B cell (primary cell): ENCODE results near the gene NLRP11. TPM values are rescaled to one million over a fixed set of nuclear protein-coding genes. Genes with fewer than 3 reads are reported as not detected.

Experiments used
- ATAC-seq: fragments of 200-7000 bp; cut with Tn5 transposase; one replicate; pipeline ENCODE4 v1.10.0; 2021; ENCODE audit warnings: low read depth, mild to moderate bottlenecking, moderate number of reproducible peaks, moderate library complexity
- CTCF ChIA-PET: fragments of 350-600 bp; sonication (Branson Sonifier 250); formaldehyde crosslinking; loops from one replicate; lab custom pipeline; 2021; ENCODE audit warnings: antibody characterized with exemption, inconsistent platforms; lab: Charles Lee
- POLR2A ChIA-PET: fragments of 350-600 bp; sonication (Branson Sonifier 250); formaldehyde crosslinking; loops from one replicate; lab custom pipeline; 2021; ENCODE audit warnings: antibody characterized with exemption; lab: Charles Lee
- DNase-seq: peaks from one replicate; pipeline ENCODE4 v3.0.0; 2013
- H2AFZ ChIP-seq: 2 replicates; pipeline ENCODE4 v1.6.1; 2012; ENCODE audit warnings: mild to moderate bottlenecking, low read depth, low read length; ENCODE audit not compliant: insufficient read depth, poor library complexity, severe bottlenecking
- H3K27ac ChIP-seq, 2 donors: 1 replicate in 1 of 2; 2 replicates in 1 of 2; pipeline ENCODE4 v1.5.1; 2012 to 2013; ENCODE audit warnings: low read length in 2 of 2, mild to moderate bottlenecking in 2 of 2, moderate library complexity in 1 of 2
- H3K27me3 ChIP-seq, 4 experiments: fragments of 200-600 bp in 1 of 4; sonication (generic) in 1 of 4; replicated peaks in 1 of 4; 1 replicate in 2 of 4; 2 replicates in 2 of 4; pipeline versions ENCODE4 v1.6.1 to v1.7.0; 2013 to 2016; ENCODE audit warnings: low read length in 3 of 4, mild to moderate bottlenecking in 2 of 4, mixed read lengths in 1 of 4, moderate library complexity in 1 of 4; ENCODE audit not compliant: insufficient read depth in 4 of 4, control insufficient read depth in 3 of 4; ENCODE audit errors: control extremely low read depth in 1 of 4
- H3K36me3 ChIP-seq, 2 experiments: replicated peaks in 1 of 2; 1 replicate in 1 of 2; 2 replicates in 1 of 2; pipeline versions ENCODE4 v1.6.1 to v1.7.1; 2013; ENCODE audit warnings: low read length in 1 of 2; ENCODE audit not compliant: insufficient read depth in 2 of 2, control insufficient read depth in 1 of 2; ENCODE audit errors: control extremely low read depth in 1 of 2, extremely low read depth in 1 of 2
- H3K4me1 ChIP-seq, 2 donors: fragments of 200-600 bp in 1 of 2; sonication (generic) in 1 of 2; 1 replicate in 1 of 2; 2 replicates in 1 of 2; pipeline versions ENCODE4 v1.5.1 to v1.6.1; 2013 to 2017; ENCODE audit warnings: low read length in 2 of 2; ENCODE audit not compliant: control insufficient read depth in 2 of 2, insufficient read depth in 2 of 2
- H3K4me2 ChIP-seq: replicated peaks from 2 replicates; pipeline ENCODE3; 2012; ENCODE audit warnings: mild to moderate bottlenecking, low read depth, low read length; ENCODE audit not compliant: poor library complexity, severe bottlenecking
- H3K4me3 ChIP-seq, 5 experiments: fragments of 200-600 bp in 1 of 5; sonication (generic) in 1 of 5; 1 replicate in 3 of 5; 2 replicates in 2 of 5; pipeline versions ENCODE4 v1.5.1 to v1.7.0; 2011 to 2016; ENCODE audit warnings: low read length in 4 of 5, mild to moderate bottlenecking in 4 of 5, low read depth in 2 of 5, control low read depth in 1 of 5, moderate library complexity in 1 of 5; ENCODE audit not compliant: insufficient read depth in 1 of 5; ENCODE audit errors: control extremely low read depth in 1 of 5, extremely low read depth in 1 of 5
- H3K79me2 ChIP-seq: fragments of 200-600 bp; sonication (generic); one replicate; pipeline ENCODE4 v1.6.0; 2016; ENCODE audit warnings: low read length; ENCODE audit not compliant: control insufficient read depth, insufficient read depth
- H3K9ac ChIP-seq: fragments of 200-600 bp; sonication (generic); 2 replicates; pipeline ENCODE4 v1.6.1; 2017; ENCODE audit warnings: mild to moderate bottlenecking, low read length, moderate library complexity
- H3K9me3 ChIP-seq, 3 donors: one replicate each; pipeline versions ENCODE4 v1.6.1 to v1.7.1; 2013; ENCODE audit warnings: low read length in 2 of 3; ENCODE audit not compliant: control insufficient read depth in 2 of 3, insufficient read depth in 1 of 3; ENCODE audit errors: control extremely low read depth in 1 of 3
- H4K20me1 ChIP-seq: 2 replicates; pipeline ENCODE4 v1.6.0; 2012; ENCODE audit warnings: mild to moderate bottlenecking, low read length; ENCODE audit not compliant: insufficient read depth, control insufficient read depth, poor library complexity, severe bottlenecking
- H3K27ac Mint-ChIP-seq: one replicate; pipeline ENCODE4 v1.8.0; 2021; ENCODE audit warnings: mixed read lengths
- H3K27me3 Mint-ChIP-seq: one replicate; pipeline ENCODE4 v1.8.0; 2021; ENCODE audit warnings: mixed read lengths
- H3K4me1 Mint-ChIP-seq: one replicate; pipeline ENCODE4 v1.8.0; 2021; ENCODE audit warnings: mixed read lengths
- H3K4me3 Mint-ChIP-seq: one replicate; pipeline ENCODE4 v1.8.0; 2021; ENCODE audit warnings: mixed read lengths
- H3K9me3 Mint-ChIP-seq: one replicate; pipeline ENCODE4 v1.8.0; 2022; ENCODE audit warnings: mixed read lengths; ENCODE audit not compliant: insufficient read depth
- CTCF ChIP-seq: fragments of 200-600 bp; IDR thresholded peaks from one replicate; pipeline ENCODE4 v1.8.0; 2022; ENCODE audit warnings: antibody characterized with exemption, mild to moderate bottlenecking
- EZH2 ChIP-seq: IDR thresholded peaks from 2 replicates; pipeline ENCODE4 v1.6.1; 2012; ENCODE audit warnings: borderline replicate concordance, low read depth, mild to moderate bottlenecking, moderate library complexity, low read length; ENCODE audit not compliant: insufficient read depth, poor library complexity, severe bottlenecking
- WGBS: methylation state at CpG from one replicate; pipeline ENCODE4 v1.1.5; 2013; ENCODE audit warnings: missing lambda C conversion rate; ENCODE audit not compliant: insufficient coverage; 5-methylcytosine and 5-hydroxymethylcytosine counted together
- intact Hi-C: fragments of 100-400 bp; cut with micrococcal nuclease; formaldehyde crosslinking; loops from one replicate; pipeline ENCODE4 v1.10.0; 2022
- polyA plus RNA-seq: library from polyadenylated mRNA; depleted of rRNA; stranded (reverse); fragments of >200 nt; gene quantifications from 2 replicates; pipeline ENCODE4 v1.2.3, GENCODE V29; 2012
- total RNA-seq, 2 donors: library from RNA; stranded (reverse); fragments of 120-200 nt in 1 of 2; gene quantifications; 1 replicate in 1 of 2; 2 replicates in 1 of 2; pipeline versions ENCODE4 v1.2.3 to v1.2.4, GENCODE V29; 2013 to 2022

The NLRP11 gene
- total and polyA plus RNA-seq, 2 donors (not counting 1 experiment from before 2014, with no cell fraction given), result 0.24 TPM; not detected in 1

GRCh38 chr19:55811340-55811739 lies 20.5 kb downstream of the NLRP11 start:
- DNase-seq, result no peak
- ATAC-seq, result no peak
- ChIA-PET CTCF (interaction anchor here (5.4 kb wide), 1 partner anchor 179 kb away, joined by 107 read pairs; no protein-coding TSS in a partner anchor), POLR2A (no interaction called here)
- H3K27me3 Mint-ChIP-seq, result peaks cover 30% of the 10 kb centered on the region
- intact Hi-C loops, result no loop called here
- Histone ChIP-seq H3K27me3 (peaks cover 0 to 3% (median 0%) of the 10 kb centered on the region in 4 experiments), H3K4me2 (no peak overlapping the region), H4K20me1 (no peaks in the 10 kb centered on the region), H3K36me3 (no peaks in the 10 kb centered on the region), H3K4me3 (no peak overlapping the region), H2AFZ (no peak overlapping the region), H3K27ac (no peak overlapping the region), H3K79me2 (no peaks in the 10 kb centered on the region), H3K9me3 (peaks cover 0 to 4% (median 0%) of the 10 kb centered on the region in 3 donors), H3K9ac (no peak overlapping the region), H3K4me1 (peaks cover 4 to 9% of the 10 kb centered on the region in 2 donors)
- H3K4me1 Mint-ChIP-seq, result peaks cover 10% of the 10 kb centered on the region
- no peak overlapping the region for H3K4me3 Mint-ChIP-seq
- H3K9me3 Mint-ChIP-seq, result peaks cover 3% of the 10 kb centered on the region
- TF ChIP-seq CTCF (no peak), EZH2 (no peak)
- no peak overlapping the region for H3K27ac Mint-ChIP-seq
- WGBS, result 60% methylated on average over 1 of the region's 3 CpGs

- ATAC-seq, result peak; percentile 91
- peak overlapping the region; percentile 57 for H3K4me2 ChIP-seq
These were observed 22.3 kb downstream of the NLRP11 start for GRCh38 chr19:55809381-55810058.

More at GRCh38 chr19:55809381-55810058, 22.3 kb downstream of the NLRP11 start:
- Histone ChIP-seq H3K27me3 (peaks cover 0 to 3% (median 0%) of the 10 kb centered on the region in 4 experiments), H3K27ac (no peak overlapping the region), H3K4me3 (peak overlapping the region in 2 of 5 experiments; percentile 24 to 25), H3K9me3 (peaks cover 0 to 4% (median 0%) of the 10 kb centered on the region in 3 donors), H3K79me2 (no peaks in the 10 kb centered on the region), H4K20me1 (no peaks in the 10 kb centered on the region), H3K36me3 (no peaks in the 10 kb centered on the region), H3K9ac (peak overlapping the region; percentile 47), H3K4me1 (peaks cover 4 to 9% of the 10 kb centered on the region in 2 donors), H2AFZ (peak overlapping the region; percentile 78)
- Mint-ChIP-seq H3K4me3 (peak overlapping the region; percentile 72), H3K27ac (peak overlapping the region; percentile 80), H3K27me3 (peaks cover 26% of the 10 kb centered on the region), H3K4me1 (peaks cover 10% of the 10 kb centered on the region), H3K9me3 (peaks cover 3% of the 10 kb centered on the region)
- TF ChIP-seq CTCF, result peak; percentile 78
- no peak for TF ChIP-seq EZH2
- peak; percentile 83 for DNase-seq
- intact Hi-C loops, result loop anchor here (1.0 kb wide), 2 partner anchors 106 to 131 kb away; no protein-coding TSS in a partner anchor
- 47% methylated on average over 17 of the region's 20 CpGs for WGBS
- ChIA-PET POLR2A (interaction anchor here (0.6 to 0.9 kb wide), 3 partner anchors 155 to 333 kb away, joined by 3 to 4 read pairs (median 3); partner anchors contain the start of gene U2AF2), CTCF (interaction anchor here (0.6 to 5.4 kb wide), 19 partner anchors 9 to 467 kb away, joined by 3 to 107 read pairs (median 4); partner anchors contain the start of genes CCDC106, SHISA7 and ZNF784)
